Testis (tissue), 2 donors: ENCODE measurements around the gene HTR4.

Source experiments
- CTCF ChIP-seq, 3 experiments: fragments of 450-650 bp in 2 of 3; fragments of 200-600 bp in 1 of 3; sonication (generic) in 1 of 3; IDR thresholded peaks; one replicate each; pipeline ENCODE4 v1.5.1; 2016 to 2019; ENCODE audit warnings: antibody characterized with exemption in 3 of 3, mild to moderate bottlenecking in 2 of 3, moderate library complexity in 1 of 3
- POLR2A ChIP-seq: fragments of 450-650 bp; IDR thresholded peaks from one replicate; pipeline ENCODE4 v1.6.1; 2017; ENCODE audit warnings: antibody characterized with exemption, mild to moderate bottlenecking, moderate library complexity

- TF ChIP-seq CTCF (IDR thresholded peaks at IDR 0.05) (no peak), POLR2A (no peak)
Measured at GRCh38 chr5:148619484-148619883, 34.8 kb downstream of the HTR4 start.
